Erythroblast (primary cell): ENCODE data around the gene LTA.

Source experiments
- GATA1 ChIP-seq: IDR thresholded peaks from 2 replicates; pipeline ENCODE4 v1.6.1; 2011; ENCODE audit warnings: low read depth, mild to moderate bottlenecking, control low read depth, low read length, moderate library complexity
- POLR2A ChIP-seq: IDR thresholded peaks from 2 replicates; pipeline ENCODE4 v1.6.1; 2011; ENCODE audit warnings: mild to moderate bottlenecking, low read length

- no peak for TF ChIP-seq POLR2A
- TF ChIP-seq GATA1: no peak
Measured at GRCh38 chr6:31560697-31561058, 11.4 kb upstream of the LTA start.
